Left ventricle myocardium inferior (tissue), 1 donor: ENCODE results near the gene NCKAP5. TPM values are rescaled to one million over a fixed set of nuclear protein-coding genes. Genes with fewer than 3 reads are reported as not detected.

Source experiments
- DNase-seq: peaks from one replicate; pipeline ENCODE4 v3.0.0-alpha.2; 2020
- H3K27ac ChIP-seq: fragments of 200-600 bp; replicated peaks from 2 replicates; pipeline ENCODE4 v1.8.0; 2021
- H3K27me3 ChIP-seq: fragments of 200-600 bp; 2 replicates; pipeline ENCODE4 v1.8.0; 2021; ENCODE audit warnings: low read depth
- H3K36me3 ChIP-seq: fragments of 200-600 bp; 2 replicates; pipeline ENCODE4 v1.8.0; 2021
- H3K4me1 ChIP-seq: fragments of 200-600 bp; 2 replicates; pipeline ENCODE4 v1.8.0; 2021
- H3K4me3 ChIP-seq: fragments of 200-600 bp; 2 replicates; pipeline ENCODE4 v1.8.0; 2021; ENCODE audit warnings: mild to moderate bottlenecking, moderate library complexity
- H3K9me3 ChIP-seq: fragments of 200-600 bp; replicated peaks from 2 replicates; pipeline ENCODE4 v1.8.0; 2021
- intact Hi-C: fragments of 100-400 bp; cut with micrococcal nuclease; formaldehyde crosslinking; loops from one replicate; pipeline ENCODE4 v1.11.0; 2022
- total RNA-seq: library from RNA; stranded (reverse); fragmentation: NEBNext Ultra II Directional; extraction: Animal tissue kit (Norgen Biotek cat#: 25700); gene quantifications from one replicate; pipeline ENCODE4 v1.2.1, GENCODE V29; 2021
- TF ChIP-seq, protein P1 (sequence below): fragments of 200-600 bp; IDR thresholded peaks from 2 replicates; pipeline ENCODE4 v1.8.0; 2021; ENCODE audit warnings: antibody characterized with exemption, mild to moderate bottlenecking, borderline replicate concordance
- donor health status: DM: no; HTN: yes; CAD: no; lungs with severe emphysema.

Gene NCKAP5
- total RNA-seq, 1 donor from 2014 or later: 6.0 TPM

DNA sequence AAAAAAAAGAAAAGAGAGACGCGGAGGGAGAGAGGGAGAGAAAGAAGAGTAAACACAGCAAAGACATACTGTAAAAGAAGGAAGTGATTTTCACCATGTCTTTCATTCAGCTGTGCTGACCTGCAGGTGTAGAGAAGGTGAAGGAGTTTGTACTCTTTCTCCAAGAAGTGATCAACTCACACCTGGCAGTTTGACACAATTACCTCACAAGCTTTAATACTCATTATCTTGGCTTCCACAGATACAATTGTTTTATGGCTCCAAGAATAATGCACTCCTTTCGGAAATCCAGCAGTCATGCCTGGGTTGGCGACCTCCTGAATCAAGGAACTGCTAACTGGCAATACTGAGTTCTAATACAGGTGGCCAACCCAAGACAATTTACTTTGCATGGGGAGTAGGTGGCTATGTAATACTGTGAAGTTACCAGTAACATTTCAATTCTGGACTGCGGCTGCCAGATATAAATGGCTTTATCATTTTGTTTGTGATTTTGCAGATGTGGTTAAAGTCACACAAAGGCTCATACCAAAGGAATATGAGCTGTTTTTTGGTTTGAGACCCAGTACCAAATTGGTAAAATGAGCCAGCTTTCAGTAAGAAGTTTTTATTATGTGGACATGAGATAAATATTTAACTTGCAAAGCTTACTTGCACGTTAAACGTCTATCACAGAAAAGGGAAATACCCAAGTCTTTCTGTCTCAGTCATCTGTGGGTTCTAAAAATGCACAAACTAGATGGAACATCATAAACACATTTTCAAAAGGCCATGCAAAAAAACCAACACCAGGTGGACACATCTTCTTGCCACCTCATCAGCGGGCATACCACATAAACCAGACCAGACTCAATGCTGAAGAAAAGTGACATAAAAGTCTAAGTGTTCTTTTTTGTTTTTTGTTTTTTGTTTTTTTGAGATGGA lies 69.3 kb downstream of the NCKAP5 start:
- H3K4me3 ChIP-seq: no peak overlapping the region
- no peaks in the 10 kb centered on the region for H3K27me3 ChIP-seq
- H3K9me3 ChIP-seq: no peaks in the 10 kb centered on the region
- DNase-seq: no peak
- H3K4me1 ChIP-seq: peaks cover 22% of the 10 kb centered on the region
- TF ChIP-seq, protein P1, sequence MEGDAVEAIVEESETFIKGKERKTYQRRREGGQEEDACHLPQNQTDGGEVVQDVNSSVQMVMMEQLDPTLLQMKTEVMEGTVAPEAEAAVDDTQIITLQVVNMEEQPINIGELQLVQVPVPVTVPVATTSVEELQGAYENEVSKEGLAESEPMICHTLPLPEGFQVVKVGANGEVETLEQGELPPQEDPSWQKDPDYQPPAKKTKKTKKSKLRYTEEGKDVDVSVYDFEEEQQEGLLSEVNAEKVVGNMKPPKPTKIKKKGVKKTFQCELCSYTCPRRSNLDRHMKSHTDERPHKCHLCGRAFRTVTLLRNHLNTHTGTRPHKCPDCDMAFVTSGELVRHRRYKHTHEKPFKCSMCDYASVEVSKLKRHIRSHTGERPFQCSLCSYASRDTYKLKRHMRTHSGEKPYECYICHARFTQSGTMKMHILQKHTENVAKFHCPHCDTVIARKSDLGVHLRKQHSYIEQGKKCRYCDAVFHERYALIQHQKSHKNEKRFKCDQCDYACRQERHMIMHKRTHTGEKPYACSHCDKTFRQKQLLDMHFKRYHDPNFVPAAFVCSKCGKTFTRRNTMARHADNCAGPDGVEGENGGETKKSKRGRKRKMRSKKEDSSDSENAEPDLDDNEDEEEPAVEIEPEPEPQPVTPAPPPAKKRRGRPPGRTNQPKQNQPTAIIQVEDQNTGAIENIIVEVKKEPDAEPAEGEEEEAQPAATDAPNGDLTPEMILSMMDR: no peak
- H3K36me3 ChIP-seq: no peaks in the 10 kb centered on the region
- intact Hi-C loops: no loop called here
- H3K27ac ChIP-seq: no peak overlapping the region

DNA sequence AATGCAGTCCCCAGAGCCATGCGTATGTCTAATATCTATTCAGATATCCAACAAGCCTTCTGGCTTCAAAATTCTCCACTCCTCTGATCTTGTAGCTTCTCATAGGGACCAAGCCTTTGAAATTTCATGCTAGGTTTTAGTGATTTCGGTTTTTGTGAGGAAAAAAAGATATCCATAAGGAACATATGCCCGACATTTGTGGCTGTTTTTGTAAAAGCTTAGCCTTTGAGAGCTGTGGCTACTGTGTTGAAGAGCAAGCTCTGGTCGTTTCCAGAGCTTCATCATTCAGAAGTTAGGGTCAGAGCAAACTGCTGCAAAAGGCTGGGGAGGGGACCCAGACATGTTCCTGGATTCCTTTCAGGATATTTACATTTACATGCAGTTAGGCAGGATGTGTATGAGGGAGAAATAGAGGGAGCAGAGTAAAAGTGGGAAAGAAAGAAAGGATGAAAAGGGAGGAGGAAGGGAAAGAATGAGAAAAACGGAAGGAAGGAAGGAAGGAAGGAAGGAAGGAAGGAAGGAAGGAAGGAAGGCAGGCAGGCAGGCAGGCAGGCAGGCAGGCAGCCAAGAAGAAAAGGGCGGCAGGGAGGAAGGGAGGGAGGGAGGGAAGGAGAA lies 70.2 kb downstream of the NCKAP5 start:
- no peak overlapping the region for H3K27ac ChIP-seq
- H3K27me3 ChIP-seq: no peaks in the 10 kb centered on the region
- H3K4me1 ChIP-seq: peaks cover 22% of the 10 kb centered on the region
- intact Hi-C loops: no loop called here
- H3K4me3 ChIP-seq: no peak overlapping the region
- no peaks in the 10 kb centered on the region for H3K9me3 ChIP-seq
- TF ChIP-seq, protein P1: no peak
- H3K36me3 ChIP-seq: no peaks in the 10 kb centered on the region
- DNase-seq: no peak

DNA sequence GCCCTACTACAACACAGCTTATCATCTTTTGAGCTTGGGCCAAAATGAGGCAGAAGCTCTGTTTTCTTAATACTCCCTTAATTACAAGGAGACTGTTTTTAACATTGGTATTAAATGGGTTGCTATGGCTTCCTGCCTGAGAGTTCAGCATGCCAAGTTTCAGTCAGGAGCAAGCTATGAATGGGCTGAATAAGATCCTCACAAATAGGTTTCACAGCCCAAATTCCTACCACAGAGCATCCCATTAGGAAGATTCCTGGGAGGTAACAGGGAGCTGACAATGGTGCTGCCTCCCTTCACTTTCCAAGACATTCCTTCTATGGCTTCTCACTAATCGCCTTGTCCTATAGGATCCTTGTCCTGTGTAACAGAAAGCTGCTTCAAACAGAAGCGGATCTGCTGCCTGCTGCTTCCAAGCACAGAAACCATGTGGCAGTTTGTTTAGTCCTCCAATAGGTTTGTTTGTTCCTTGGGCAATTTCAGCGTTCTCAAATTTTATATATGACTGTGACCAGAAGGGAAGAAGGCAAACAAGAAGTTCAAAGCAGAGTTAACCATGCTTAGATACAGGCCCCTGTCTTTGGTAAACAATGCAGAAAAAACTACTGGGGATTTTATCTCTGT lies 70.9 kb downstream of the NCKAP5 start:
- peaks cover 28% of the 10 kb centered on the region for H3K4me1 ChIP-seq
- DNase-seq: no peak
- H3K36me3 ChIP-seq: no peaks in the 10 kb centered on the region
- no peak overlapping the region for H3K4me3 ChIP-seq
- intact Hi-C loops: no loop called here
- no peaks in the 10 kb centered on the region for H3K9me3 ChIP-seq
- H3K27me3 ChIP-seq: no peaks in the 10 kb centered on the region
- TF ChIP-seq, protein P1: no peak
- H3K27ac ChIP-seq: no peak overlapping the region

- no peak overlapping the region for H3K4me3 ChIP-seq
- no peaks in the 10 kb centered on the region for H3K9me3 ChIP-seq
- peaks cover 28% of the 10 kb centered on the region for H3K4me1 ChIP-seq
- H3K36me3 ChIP-seq: no peaks in the 10 kb centered on the region
- TF ChIP-seq, protein P1: no peak
- DNase-seq: no peak
- no peaks in the 10 kb centered on the region for H3K27me3 ChIP-seq
- no peak overlapping the region for H3K27ac ChIP-seq
- intact Hi-C loops: no loop called here
These were observed 71.6 kb downstream of the NCKAP5 start for GRCh38 chr2:133496501-133497269.

- intact Hi-C loops: no loop called here
- Histone ChIP-seq H3K36me3 (no peaks in the 10 kb centered on the region), H3K27ac (no peak overlapping the region), H3K27me3 (no peaks in the 10 kb centered on the region), H3K4me3 (no peak overlapping the region), H3K9me3 (no peaks in the 10 kb centered on the region), H3K4me1 (peaks cover 30% of the 10 kb centered on the region)
- TF ChIP-seq, protein P1: no peak
- DNase-seq: no peak
These were observed 73.0 kb downstream of the NCKAP5 start for GRCh38 chr2:133495226-133495625.
